Limb (tissue), 2 donors: ENCODE measurements around the gene PCGF1.

ENCODE experiments used
- DNase-seq, 2 donors: peaks; one replicate each; pipeline ENCODE4 v3.0.0-alpha.2; 2016; ENCODE audit errors: extremely low spot score in 2 of 2

PCGF1 gene

DNA sequence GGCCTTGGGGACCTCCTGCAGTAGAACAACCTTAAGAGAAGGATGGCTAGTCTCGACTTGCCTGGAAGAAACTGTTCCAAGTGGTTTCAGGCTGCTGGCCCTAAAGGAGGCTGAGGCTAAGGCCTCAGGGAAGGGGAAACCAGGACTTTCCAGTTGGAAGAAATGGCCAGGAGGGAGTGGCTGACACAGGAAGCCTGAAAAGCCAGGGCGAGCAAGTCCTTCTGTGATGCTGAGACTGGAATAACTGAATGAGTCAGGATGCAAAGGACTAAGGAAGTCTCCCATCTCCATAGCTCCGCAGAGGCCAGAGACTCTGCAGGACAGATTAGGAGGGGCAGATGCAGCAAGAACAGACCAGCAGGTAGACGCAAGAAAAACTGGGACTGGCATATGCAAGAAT is 29.6 kb upstream of the PCGF1 start:
- no peak for DNase-seq

DNA sequence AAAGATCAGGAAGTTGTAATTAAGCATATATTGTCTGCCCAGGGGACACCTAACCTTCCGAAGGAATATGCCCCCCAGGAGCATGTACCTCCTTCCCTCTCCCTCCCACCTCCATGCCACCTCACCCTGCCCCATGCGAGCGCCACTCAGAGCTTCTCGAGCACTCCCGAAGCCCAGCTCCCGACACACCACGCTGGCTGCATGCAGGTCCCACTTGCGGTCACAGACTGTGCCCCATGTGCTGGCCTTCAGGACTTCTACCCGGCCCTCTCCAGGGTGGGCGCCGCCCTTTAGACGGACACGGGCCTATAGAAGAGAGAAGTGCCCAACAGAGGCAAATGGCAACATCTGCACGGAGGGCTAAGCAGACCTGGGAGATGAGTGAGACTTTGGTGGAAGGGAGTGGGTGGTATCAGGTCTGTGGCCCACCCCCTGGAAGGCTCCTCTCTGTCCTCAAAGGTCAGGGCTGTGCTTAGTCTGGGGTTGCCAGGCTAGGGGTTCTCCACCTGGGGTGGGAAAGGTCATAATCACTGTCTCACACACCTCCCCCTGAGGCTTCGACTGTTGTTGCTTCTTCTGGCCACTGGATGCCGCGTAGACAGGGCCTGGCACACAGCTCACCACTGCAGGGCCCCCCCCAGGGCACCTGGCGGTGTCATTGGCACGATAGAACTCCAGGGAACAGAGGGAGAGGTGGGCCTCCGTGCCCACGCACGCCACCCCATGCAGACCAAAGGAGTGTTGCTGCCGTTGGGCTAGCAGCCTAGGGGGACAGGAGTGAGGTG is 28.9 kb upstream of the PCGF1 start:
- no peak for DNase-seq

DNA sequence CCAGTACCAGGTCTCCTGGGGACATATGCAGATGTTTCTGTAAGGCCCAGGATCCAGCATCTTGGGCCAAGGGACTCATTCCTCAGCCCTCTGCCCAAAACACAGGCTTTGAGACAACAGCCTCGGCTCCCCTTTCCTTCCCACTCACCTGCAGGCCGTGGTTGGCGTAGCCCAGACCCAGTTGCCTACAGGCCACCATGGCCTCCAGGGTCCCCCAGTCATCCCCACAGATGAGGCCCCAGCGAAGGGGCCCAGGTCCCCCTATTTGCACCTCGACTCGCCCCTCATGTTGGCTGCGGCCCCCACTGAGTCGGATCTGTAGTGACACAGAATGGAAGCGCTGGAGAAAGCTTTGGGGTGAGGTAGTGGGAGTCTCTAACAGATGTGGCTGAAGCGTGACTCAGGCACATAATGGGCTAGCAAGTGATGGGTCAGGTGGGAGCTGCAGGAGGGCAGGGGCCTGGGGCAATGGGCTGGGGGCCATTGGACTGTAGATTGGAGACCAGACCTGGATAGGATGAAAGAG is 28.0 kb upstream of the PCGF1 start:
- no peak for DNase-seq

DNA sequence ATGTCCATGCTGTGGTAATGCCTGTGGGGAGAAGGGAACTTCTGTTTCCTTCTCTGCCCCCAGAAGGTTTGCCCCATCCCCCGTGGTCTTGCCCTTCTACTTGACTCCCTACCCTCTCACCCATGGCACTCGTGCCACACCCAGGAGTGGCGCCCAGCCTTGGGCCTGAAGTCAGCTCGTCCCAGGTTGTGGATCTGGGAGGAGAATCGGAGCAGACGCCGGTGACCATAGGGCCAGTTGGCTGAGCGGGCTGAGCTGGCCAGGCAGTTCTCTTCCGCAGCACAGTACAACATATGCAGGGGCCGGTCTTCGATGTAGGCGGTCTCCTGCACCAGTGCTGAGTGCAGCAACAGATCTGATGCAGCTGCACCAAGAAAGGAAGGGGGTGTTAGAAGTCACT is 26.9 kb upstream of the PCGF1 start:
- DNase-seq, result no peak

DNA sequence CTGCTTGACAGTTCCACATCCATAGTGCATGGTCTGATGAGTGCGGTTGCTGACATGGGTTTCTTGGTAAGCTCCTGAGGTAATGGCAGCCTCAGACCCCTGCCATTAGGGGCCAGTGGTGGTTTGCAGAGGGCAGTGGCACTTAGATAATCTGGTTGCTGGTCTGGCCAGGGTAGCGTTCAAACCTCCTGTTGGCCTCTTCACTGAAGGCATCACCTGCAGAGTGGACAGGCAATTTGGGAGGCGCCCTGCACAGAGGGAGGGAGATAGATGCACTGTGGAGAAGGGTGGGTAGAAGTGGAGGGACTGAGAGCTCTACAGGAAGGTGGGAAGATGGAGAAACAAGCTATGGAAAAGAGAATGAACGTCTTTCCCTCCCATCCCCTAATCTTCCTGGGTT is 26.0 kb upstream of the PCGF1 start:
- no peak for DNase-seq

DNA sequence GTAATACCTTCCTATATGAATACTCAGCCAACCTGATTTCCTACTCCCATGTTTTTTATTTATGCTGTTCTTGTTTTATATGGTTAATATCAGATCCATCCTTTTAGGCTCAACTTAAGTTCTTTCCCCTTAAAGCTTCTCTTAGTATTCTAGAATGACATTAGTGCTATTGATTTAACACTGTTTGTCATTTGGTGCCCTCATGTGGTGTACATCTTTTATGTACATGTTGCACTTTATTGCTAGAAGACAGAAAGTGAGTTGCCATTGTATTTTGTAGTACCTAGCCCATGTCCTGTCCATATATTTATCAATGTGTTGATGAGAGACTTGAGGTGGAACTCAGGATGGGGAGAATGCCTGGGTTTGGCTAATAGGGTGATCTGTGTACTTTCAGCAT is 24.7 kb upstream of the PCGF1 start:
- DNase-seq, result no peak

DNA sequence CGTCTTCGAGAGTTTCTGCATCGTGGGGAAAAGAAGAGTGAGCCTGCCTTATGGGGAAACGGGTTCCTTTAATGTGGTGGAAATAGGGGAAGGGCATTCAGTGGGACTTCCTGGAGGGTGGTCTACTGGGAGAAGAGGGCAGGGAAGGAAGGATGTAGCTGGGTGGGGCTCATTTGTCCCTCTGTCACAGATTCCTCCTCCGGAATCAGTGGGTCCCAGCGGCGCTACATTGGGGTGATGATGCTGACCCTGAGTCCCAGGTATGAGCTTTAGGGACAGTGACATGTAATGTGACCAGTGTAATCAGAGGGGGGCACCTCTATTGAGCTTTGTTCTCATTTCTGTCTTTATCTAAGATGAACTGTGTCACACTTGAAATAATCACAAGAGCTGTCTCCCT is 24.2 kb upstream of the PCGF1 start:
- DNase-seq, result no peak

DNA sequence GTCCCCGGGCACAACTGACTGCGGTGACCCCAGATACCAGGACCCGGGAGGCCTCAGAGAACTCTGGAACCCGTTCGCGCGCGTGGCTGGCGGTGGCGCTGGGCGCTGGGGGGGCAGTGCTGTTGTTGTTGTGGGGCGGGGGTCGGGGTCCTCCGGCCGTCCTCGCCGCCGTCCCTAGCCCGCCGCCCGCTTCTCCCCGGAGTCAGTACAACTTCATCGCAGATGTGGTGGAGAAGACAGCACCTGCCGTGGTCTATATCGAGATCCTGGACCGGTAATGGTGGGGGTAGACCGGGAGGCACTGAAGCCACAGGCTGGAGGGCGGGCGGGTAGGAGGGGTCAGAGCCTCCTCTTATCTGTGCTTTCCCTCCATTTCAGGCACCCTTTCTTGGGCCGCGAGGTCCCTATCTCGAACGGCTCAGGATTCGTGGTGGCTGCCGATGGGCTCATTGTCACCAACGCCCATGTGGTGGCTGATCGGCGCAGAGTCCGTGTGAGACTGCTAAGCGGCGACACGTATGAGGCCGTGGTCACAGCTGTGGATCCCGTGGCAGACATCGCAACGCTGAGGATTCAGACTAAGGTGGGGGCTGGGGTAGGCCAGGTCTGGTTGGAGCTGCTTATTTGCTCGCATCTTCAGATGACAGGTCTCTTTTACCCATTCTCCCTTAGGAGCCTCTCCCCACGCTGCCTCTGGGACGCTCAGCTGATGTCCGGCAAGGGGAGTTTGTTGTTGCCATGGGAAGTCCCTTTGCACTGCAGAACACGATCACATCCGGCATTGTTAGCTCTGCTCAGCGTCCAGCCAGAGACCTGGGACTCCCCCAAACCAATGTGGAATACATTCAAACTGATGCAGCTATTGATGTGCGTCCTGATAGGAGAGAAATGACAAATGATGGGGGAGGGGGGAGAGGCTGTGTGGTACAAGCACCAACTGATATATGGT is 23.0 kb upstream of the PCGF1 start:
- no peak for DNase-seq

DNA sequence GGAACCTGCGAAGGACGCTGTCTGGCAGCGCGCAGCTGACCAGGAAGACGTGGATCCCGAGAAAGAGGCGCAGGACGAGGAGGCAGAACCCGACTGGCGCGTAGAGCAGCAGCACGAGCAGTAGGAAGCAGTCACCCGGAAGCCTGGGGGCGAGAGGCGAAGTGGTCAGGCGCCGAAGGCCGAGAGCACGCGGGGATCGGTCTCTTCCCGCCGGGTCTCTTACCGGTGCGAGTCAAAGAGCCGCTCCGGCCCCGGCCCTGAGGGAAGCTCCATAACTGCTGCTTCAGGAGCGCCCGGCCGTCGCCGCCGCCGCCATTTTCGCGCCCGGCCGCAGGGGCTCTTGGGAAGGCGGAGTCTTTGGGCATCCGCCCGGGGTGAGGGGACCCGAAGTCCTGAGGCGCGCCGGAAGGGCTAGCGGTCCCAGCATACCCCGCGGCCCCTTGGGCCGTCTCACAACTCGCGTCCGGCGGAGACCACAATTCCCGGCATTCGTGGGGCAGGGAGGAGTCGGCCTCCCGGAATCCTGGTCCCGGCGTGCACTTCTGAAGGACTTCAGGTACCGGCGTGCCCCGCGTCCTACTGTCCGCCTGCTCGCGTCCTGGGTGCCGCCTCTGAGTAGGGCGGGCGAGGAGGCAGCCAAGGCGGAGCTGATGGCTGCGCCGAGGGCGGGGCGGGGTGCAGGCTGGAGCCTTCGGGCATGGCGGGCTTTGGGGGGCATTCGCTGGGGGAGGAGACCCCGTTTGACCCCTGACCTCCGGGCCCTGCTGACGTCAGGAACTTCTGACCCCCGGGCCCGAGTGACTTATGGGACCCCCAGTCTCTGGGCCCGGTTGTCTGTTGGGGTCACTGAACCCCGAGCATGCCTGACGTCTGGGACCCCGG is 22.1 kb upstream of the PCGF1 start, which contains the start of the genes AUP1 and HTRA2:
Gene AUP1, minus strand, starts transcription at position 350 of the 882 bp plus-strand sequence. Its CDS starts 77 bp downstream, at position 273.
Gene HTRA2, plus strand, starts transcription at position 577 of the 882 bp plus-strand sequence. Its CDS starts 74 bp downstream, at position 651.
- DNase-seq, result peak; percentile 97

DNA sequence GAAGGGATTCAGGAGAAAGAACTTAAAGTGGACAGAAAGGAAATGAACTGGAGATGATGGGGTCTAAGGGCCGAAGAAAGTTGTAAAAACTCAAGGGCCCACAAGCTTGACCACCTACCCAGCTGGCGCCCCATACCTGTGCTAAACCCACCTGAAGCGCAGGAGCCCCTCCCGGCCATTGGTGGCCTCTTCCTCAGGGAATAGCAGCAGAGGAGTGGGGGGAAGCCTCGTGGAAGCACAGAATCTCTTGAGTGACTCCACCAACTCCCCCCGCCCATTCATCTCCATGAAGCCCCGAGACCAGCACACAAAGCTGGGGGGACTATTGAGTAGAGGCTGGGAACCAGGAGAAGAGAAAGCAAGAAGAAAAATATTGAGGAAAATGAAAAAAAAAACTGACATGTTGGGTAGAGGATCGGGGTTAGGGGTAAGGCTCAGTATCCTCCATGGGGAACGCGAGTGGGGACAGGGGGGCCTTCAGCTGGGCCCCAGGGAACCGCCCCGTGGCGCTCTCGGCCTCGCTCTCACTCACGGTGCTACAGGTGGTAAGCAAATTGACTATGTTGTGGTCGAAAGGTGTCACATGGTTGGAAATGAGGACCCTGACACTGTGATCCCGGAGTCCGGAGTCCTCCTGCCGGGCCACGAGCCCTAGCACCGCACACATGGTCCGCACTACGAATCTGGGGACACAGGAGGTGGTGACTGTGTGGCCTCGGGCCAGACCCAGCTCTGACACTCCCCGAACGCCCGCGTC is 21.3 kb upstream of the PCGF1 start:
- no peak for DNase-seq

DNA sequence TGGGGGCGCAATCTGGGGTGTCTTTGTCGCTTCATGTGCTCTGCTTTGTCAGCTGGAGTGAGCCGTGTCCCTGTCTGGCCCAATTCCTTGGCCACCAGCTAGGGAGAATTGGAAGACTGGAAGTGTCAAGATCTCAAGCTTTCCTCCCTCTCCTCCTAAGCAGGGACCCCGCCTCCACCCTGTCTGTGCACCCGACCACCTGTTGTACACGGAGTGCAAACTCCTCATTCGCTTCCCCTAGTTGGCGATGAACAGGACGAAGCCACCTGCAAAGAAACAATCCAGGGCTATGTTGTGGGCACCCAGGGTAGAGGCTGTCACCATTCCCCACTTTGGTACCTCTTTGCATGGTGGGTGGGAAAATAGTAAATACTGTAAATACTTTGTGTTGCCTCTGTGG is 20.2 kb upstream of the PCGF1 start:
- DNase-seq, result no peak

DNA sequence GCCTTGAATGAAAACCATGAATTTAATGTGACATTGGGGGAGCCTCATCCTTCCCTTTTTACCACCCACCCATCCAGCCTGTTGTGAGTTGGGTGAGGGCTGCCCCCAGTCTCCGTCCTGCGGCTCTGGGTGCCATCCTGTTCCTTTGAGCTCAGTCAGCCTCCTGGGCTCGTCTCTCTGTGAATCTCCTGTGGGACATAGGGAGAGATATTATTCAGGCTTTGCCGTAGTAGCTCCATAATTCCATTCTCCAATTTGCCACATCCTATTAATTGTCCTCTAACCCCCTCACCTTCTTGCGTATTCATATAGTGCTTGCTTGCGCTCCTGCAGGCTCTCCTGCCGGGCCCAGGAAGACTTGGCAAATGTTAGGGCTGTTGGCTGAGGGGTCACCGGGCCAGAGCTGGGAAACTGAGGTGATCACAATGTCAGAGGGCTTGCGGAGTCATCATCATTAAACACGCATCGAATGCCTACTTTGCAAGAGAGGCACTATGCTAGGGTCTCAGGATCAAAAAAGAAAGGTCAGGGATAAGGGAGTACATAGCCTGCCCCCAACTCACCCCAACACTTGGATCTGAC is 19.2 kb upstream of the PCGF1 start:
- no peak for DNase-seq

DNA sequence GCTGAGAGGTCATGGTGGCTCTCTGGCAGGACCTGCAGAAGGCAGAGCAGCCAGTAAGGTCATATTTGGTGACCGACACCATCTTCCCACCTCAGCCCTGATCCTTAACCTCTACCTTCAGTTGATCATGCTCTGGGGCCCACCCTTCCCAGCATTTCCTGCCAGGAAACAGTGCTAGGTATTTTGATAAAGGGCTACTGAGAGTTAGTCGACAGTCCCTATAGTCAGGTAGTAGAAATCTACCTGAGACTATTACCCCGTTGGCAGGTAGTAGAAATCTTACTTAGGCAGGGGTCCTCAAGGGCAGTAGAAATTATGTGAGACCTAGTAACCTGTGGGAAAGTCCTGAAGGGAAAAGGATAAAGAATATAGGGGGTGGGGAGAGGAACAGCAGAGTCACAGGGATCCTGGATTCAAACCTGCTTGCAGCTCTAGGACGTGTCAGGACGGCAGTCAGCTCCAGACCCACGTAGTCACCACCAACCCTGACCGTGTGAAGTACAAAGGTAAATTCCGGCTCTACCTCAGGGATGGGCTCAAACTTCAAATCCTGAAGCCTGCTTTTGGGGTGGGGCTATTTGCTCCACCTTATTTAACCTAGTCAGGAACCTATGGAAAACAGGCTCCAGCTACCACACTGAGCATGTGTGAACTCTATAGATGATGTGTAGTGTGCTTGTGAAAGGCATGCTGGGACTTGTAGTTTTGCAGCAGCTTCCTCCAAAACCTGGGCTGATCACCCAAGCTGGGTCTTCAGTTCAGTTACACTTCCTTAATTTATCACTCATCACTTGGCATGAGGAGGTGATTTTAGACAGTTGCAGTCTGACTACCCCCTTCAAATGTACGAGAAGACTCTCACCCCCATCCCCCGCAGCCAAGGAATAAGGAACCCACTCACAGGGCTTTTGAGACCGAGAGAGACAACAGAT is 18.5 kb upstream of the PCGF1 start, which contains the start of gene DQX1:
Gene DQX1, minus strand, starts transcription at position 515 of the 932 bp plus-strand sequence. Its CDS starts 502 bp downstream, at position 13.
- DNase-seq, result no peak

DNA sequence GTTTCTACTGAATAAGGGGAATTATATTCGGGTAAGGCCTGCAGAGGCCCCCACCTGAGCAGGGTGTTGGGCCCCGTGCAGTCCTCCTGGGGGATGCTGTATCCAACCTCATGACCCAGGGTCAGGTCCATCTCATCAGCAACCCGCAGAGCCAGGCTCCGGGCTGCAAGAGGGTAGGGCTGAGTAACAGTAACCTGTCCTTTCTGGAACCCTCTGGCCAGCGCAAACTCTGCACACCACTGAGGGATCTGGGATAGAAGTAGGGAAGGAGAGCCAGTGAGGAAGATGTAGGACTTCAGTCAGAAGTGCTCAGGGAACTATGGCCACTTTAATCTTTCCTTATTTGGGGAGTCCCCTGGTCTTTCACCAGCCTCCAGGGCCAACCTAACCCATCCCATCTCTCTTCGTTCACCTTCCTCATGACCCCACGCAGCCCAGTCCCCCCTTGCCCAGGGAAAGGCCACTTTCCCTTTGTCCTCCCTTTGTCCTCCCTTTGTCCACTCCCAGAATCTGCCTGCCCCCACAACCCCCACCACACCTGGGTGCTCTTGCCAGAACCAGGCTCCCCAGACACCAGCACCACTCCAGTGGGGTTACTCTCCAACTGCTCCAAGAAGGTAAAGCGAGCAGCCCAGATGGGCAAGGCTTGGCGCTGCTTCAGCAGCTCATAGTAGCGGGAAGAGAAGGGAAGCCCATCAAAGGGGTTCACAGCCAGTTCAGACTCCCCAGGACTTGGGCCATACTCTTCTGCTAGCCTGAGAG is 17.6 kb upstream of the PCGF1 start:
- DNase-seq, result no peak

DNA sequence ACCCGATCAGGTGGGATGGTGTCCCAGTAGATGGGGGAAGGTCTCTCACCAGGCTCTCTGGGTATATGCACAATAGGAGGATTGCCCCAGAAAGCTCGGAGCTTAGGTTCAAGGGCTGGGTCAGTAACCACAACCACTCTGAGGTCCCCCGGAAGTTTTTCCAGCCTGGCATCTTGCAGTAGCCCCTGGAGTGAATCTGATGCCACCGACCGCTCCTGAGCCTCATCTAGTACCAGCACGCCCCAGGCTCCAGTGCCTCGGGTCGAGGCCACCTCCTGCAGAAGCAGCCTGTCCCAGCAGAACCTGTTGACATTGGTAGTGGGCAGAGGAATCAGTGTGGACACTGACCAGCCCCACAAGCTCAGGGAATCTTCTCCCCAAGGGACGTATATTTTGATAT is 16.5 kb upstream of the PCGF1 start:
- DNase-seq, result no peak

DNA sequence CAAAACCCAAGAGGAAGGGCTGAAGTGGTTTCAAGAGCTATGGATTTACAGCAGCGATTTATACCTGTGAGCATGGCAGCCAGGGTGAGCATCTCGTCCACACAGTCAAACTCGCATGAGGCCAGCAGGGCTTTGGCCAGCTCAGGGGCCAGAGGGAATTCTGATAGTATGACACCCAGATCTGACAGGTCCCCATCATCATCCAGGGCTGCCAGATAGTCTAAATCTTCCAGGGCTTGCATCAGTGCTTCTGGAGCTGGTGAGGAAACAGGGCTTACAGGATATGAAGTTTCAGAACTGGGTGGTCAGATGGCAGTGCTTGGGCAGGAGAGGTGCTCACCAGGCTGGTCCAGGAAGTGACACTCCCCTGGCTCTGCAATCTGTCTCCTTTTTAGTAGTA is 15.0 kb upstream of the PCGF1 start:
- DNase-seq, result no peak

DNA sequence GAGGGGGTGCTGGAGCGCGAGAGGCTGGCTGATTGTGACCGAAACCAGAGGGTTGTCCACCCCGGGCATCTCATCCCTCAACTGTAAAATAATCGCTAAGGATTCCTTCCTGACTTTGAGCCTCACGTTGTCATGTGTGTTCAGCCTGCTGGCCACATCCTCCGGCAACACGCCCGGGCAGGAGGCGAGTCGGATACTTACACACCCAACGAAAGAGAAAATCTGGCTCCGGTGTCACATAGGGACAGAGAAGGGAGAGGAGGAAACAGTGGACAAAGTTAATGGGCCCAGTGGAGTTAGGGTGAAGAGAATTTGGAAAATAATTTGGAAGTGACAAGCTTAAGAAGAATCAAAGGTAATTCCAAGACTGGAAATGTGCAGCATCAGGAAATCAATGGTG is 9.2 kb upstream of the PCGF1 start:
- no peak for DNase-seq
